ENCODE results near the gene SHLD1.

SHLD1 gene

DNA sequence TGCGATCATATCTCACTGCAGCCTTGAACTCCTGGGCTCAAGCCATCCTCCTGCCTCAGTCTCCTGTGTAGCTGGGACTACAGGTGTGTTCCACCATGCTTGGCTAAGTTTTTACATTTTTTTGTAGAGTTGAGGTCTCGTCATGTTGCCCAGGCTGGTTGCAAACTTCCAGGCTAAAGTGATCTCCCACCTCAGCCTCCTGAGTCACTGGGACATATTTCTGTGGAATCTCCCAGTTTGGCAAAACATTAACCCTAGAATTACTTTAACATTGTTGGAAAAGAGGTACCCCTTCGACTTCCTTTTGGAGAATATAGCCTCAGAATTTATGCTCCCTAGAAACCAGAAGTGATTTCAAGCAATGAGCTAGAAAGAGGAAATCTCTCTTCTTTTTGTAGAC is 57.2 kb downstream of the SHLD1 start:
- Mint-ChIP-seq H3K27me3 (no peaks in the 10 kb centered on the region), H3K4me3 (no peak overlapping the region), H3K36me3 (ENCODE audit: low read depth) (peaks cover 2% of the 10 kb centered on the region), H3K9me3 (no peaks in the 10 kb centered on the region), H3K4me1 (peaks cover 3% of the 10 kb centered on the region), H3K27ac (no peak overlapping the region)
- no peak for DNase-seq
- ATAC-seq, result no peak

DNA sequence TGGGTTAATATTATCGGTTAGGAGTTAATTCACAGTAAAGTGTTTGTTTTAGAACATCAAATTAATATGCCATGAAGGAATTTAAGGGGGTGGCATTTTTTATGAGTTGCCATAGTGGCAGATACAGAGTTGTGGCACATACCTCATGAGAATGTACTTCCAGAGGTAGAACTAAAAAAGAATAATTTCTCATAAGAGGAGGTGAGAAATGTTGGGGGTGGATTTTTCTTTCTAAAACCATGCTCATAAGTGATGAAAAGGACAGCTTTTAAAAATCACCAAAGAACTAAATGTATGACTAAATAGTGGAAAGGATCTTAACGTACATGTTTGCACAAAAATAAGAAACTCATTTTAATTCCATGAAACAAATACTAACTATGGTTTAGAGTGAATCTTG is 58.7 kb downstream of the SHLD1 start:
- no peak for ATAC-seq
- no peaks in the 10 kb centered on the region for H3K27me3 Mint-ChIP-seq
- H3K4me3 Mint-ChIP-seq, result no peak overlapping the region
- no peaks in the 10 kb centered on the region for H3K36me3 Mint-ChIP-seq (ENCODE audit: low read depth)
- H3K27ac Mint-ChIP-seq, result no peak overlapping the region
- H3K4me1 Mint-ChIP-seq, result peaks cover under 1% of the 10 kb centered on the region
- no peak for DNase-seq
- H3K9me3 Mint-ChIP-seq, result no peaks in the 10 kb centered on the region

GRCh38 chr20:5809495-5809894 is 59.3 kb downstream of the SHLD1 start:
- H3K4me3 Mint-ChIP-seq, result no peak overlapping the region
- no peak for ATAC-seq
- H3K4me1 Mint-ChIP-seq, result no peaks in the 10 kb centered on the region
- H3K27ac Mint-ChIP-seq, result no peak overlapping the region
- DNase-seq, result no peak
- H3K9me3 Mint-ChIP-seq, result no peaks in the 10 kb centered on the region
- no peaks in the 10 kb centered on the region for H3K36me3 Mint-ChIP-seq (ENCODE audit: low read depth)
- H3K27me3 Mint-ChIP-seq, result no peaks in the 10 kb centered on the region

- no peak overlapping the region for H3K4me3 Mint-ChIP-seq
- H3K9me3 Mint-ChIP-seq, result no peaks in the 10 kb centered on the region
- no peak for ATAC-seq
Observed at GRCh38 chr20:5810800-5811422, 60.7 kb downstream of the SHLD1 start.

GRCh38 chr20:5811746-5812145 is 61.5 kb downstream of the SHLD1 start:
- Mint-ChIP-seq H3K36me3 (ENCODE audit: low read depth) (no peaks in the 10 kb centered on the region), H3K4me1 (no peaks in the 10 kb centered on the region), H3K27ac (no peak overlapping the region)

More at GRCh38 chr20:5810800-5811422, 60.7 kb downstream of the SHLD1 start:
- no peaks in the 10 kb centered on the region for H3K36me3 Mint-ChIP-seq (ENCODE audit: low read depth)
- H3K27me3 Mint-ChIP-seq, result no peaks in the 10 kb centered on the region
- no peak overlapping the region for H3K27ac Mint-ChIP-seq
- no peaks in the 10 kb centered on the region for H3K4me1 Mint-ChIP-seq
- DNase-seq, result no peak

GRCh38 chr20:5818346-5818681 is 68.1 kb downstream of the SHLD1 start:
- H3K27ac Mint-ChIP-seq, result no peak overlapping the region
- peaks cover 4% of the 10 kb centered on the region for H3K36me3 Mint-ChIP-seq (ENCODE audit: low read depth)
- no peak for ATAC-seq
- H3K4me3 Mint-ChIP-seq, result no peak overlapping the region
- peaks cover 7% of the 10 kb centered on the region for H3K4me1 Mint-ChIP-seq
- DNase-seq, result no peak
- H3K27me3 Mint-ChIP-seq, result no peaks in the 10 kb centered on the region
- H3K9me3 Mint-ChIP-seq, result no peaks in the 10 kb centered on the region

More at GRCh38 chr20:5811746-5812145, 61.5 kb downstream of the SHLD1 start:
- Mint-ChIP-seq H3K4me3 (no peak overlapping the region), H3K27me3 (no peaks in the 10 kb centered on the region), H3K9me3 (no peaks in the 10 kb centered on the region)
- no peak for ATAC-seq
- no peak for DNase-seq

DNA sequence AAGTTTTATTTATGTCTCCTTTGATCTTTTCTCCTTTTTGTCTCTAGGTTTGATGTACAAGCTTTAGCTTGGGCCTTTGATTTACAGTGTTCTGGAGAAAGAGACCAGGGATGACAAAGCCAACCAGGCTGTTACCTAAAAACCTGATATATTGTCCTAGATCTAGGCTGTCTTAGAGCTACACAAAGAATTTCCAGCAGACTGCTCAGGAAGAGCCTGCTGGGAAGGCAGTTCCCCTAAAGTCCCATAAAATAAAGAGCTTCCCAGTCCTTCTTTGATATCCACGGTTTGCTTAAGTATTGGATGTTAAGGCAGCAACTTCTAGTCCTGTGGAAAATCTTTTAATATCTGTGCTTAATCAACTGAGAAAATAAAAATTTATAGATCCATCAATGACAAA is 70.5 kb downstream of the SHLD1 start:
- peaks cover 4% of the 10 kb centered on the region for H3K36me3 Mint-ChIP-seq (ENCODE audit: low read depth)
- no peaks in the 10 kb centered on the region for H3K9me3 Mint-ChIP-seq
- ATAC-seq (no peak), DNase-seq (no peak)
- H3K27ac Mint-ChIP-seq, result no peak overlapping the region
- H3K4me3 Mint-ChIP-seq, result no peak overlapping the region
- H3K27me3 Mint-ChIP-seq, result no peaks in the 10 kb centered on the region
- H3K4me1 Mint-ChIP-seq, result peaks cover 14% of the 10 kb centered on the region

GRCh38 chr20:5821627-5822215 is 71.5 kb downstream of the SHLD1 start:
- Mint-ChIP-seq H3K27ac (no peak overlapping the region), H3K27me3 (no peaks in the 10 kb centered on the region), H3K4me1 (peaks cover 16% of the 10 kb centered on the region), H3K9me3 (no peaks in the 10 kb centered on the region), H3K4me3 (no peak overlapping the region), H3K36me3 (ENCODE audit: low read depth) (peaks cover 4% of the 10 kb centered on the region)
- ATAC-seq (no peak), DNase-seq (no peak)

DNA sequence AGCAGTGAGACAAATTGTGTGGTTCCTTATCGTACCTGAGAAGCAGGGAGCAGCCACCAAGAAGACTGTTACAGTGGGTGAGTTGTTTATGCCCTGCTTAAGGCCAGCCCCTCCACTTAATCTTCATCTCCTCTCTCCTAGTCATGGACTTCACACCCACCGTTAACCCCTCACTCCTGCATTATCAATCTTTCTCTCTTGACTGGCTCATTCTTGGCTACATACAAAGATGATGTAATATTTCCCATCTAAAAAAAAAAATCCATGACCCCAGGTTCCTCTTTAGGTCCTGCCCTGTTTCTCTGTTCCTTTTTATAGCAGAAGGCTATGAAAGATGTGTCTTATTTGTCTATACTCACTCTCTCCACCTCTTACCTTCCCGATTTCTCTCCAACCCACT is 72.4 kb downstream of the SHLD1 start:
- peaks cover 17% of the 10 kb centered on the region for H3K4me1 Mint-ChIP-seq
- no peaks in the 10 kb centered on the region for H3K27me3 Mint-ChIP-seq
- H3K4me3 Mint-ChIP-seq, result no peak overlapping the region
- DNase-seq (no peak), ATAC-seq (no peak)
- H3K9me3 Mint-ChIP-seq, result no peaks in the 10 kb centered on the region
- no peak overlapping the region for H3K27ac Mint-ChIP-seq
- H3K36me3 Mint-ChIP-seq (ENCODE audit: low read depth), result peaks cover 4% of the 10 kb centered on the region

DNA sequence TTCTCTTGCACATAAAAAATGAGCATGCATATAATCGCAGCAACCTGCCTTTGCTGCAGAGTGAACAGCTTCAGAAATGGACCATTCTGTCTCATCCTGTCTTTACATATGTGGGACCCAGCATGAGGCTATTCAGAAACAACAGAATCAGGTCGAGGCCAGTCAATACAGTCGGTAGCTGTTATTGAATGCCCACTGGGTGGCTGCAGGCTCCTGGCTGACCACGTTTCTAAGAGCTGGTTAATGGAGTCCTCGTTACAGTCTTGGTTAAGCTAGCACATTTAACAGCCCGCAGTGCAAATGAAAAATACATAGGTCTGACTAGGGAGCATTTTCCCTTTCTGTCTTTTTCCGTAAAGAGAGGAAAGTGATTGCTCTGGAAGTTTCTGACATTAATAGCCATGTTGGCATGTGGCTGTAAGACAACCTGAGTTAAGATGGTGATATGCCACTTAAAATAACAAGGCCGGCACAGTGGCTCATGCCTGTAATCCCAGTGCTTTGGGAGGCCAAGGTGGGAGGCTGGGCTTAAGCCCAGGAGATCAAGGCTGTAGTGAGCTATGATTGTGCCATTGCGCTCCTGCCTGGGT is 75.0 kb downstream of the SHLD1 start:
- Mint-ChIP-seq H3K27ac (no peak overlapping the region), H3K4me1 (peaks cover 18% of the 10 kb centered on the region), H3K4me3 (no peak overlapping the region)

DNA sequence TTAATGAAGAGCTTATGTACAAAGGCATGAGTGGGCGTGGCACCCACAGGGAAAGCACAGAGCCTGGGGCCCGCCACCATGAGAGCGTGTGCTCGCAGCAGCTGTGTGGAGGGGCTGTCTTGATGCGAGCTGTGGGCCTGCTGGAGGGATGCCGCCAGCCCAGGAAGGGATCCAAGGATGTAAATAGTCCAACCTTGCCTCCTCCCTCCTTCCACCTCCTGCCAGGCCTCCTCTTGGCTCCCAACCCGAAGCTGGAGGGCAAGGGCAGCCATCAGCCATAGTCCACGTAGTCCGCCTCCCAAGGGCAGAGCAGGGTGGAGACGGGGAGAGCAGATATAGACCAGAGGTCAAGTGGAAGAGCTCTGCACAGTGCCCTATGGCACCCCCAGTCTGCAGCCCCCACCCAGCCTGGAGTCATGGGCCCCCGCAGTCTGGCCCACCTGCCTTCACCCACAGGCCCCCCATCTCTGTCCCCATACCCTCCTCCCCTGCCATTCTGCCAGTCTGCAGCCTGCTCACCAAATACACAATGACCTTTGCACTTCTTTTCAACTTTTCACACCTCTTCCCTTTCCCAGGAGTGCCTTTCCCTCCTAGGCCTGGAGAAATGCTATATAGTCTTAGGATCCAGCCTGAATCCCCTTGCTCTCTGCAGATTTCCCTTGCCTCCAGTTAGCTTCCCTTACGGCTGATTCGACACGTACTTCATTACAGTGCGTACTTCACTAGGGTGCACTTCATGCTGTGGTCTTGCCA is 77.1 kb downstream of the SHLD1 start:
- Mint-ChIP-seq H3K36me3 (ENCODE audit: low read depth) (peaks cover 4% of the 10 kb centered on the region), H3K27ac (no peak overlapping the region), H3K4me3 (no peak overlapping the region), H3K27me3 (no peaks in the 10 kb centered on the region), H3K4me1 (peaks cover 18% of the 10 kb centered on the region), H3K9me3 (no peaks in the 10 kb centered on the region)
- DNase-seq, result no peak
- ATAC-seq, result peak; percentile 10

More for the DNA sequence above, 75.0 kb downstream of the SHLD1 start:
- Mint-ChIP-seq H3K27me3 (no peaks in the 10 kb centered on the region), H3K36me3 (ENCODE audit: low read depth) (peaks cover 4% of the 10 kb centered on the region), H3K9me3 (no peaks in the 10 kb centered on the region)
- DNase-seq, result no peak
- ATAC-seq, result no peak

DNA sequence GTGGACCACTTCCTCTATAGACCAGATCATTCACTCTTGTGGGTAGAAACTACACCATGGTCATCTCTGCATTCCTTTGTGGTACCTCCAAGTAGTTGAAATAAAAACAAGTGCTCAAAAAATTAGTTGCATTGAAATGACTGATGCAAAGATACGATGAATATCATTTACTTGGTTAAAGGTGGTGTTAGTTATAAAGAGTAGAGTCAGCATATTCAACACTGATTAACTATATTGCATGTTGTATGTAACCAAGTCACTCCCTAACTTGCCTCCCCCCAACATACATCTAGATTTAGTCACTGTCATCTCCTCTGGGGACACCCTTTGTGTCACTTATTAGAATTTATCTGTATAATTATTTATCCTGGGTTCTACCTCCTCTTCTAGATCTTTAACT is 77.7 kb downstream of the SHLD1 start:
- DNase-seq (no peak), ATAC-seq (no peak)
- H3K27ac Mint-ChIP-seq, result no peak overlapping the region
- H3K4me1 Mint-ChIP-seq, result peaks cover 16% of the 10 kb centered on the region
- H3K36me3 Mint-ChIP-seq (ENCODE audit: low read depth), result peaks cover 4% of the 10 kb centered on the region
- no peak overlapping the region for H3K4me3 Mint-ChIP-seq
- no peaks in the 10 kb centered on the region for H3K27me3 Mint-ChIP-seq
- H3K9me3 Mint-ChIP-seq, result no peaks in the 10 kb centered on the region

GRCh38 chr20:5829241-5829809 is 79.1 kb downstream of the SHLD1 start:
- no peak for ATAC-seq

DNA sequence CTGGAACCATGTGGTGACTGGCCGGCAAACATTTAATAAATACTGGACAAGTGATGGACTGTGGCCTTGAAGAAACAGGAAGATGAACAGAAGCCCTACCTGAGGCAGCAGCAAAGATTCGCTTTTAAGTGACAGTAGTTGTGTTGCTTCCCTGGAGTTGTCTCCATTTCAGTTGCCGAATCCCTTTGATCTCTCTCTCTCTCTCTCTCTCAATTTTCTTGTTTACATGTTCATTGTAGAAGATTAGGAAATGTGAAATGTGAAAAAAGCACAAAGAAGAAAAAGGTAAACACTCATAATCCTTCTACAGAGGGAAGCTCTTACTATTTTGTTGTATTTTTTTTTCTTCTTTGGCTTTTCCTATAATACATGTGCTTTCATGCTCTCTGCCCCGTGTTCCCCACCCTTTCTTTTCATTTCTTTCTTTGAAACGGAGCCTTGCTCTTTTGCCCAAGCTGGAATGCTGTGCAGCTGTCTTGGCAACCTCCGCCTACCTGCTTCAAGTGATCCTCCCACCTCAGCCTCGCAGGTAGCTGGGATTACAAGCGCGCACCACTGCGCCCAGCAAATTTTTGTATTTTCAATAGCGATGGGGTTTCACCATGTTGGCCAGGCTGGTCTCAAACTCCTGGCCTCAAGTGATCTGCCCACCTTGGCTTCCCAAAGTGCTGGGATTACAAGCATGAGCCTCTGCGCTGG is 81.5 kb downstream of the SHLD1 start:
- peaks cover 13% of the 10 kb centered on the region for H3K36me3 Mint-ChIP-seq (ENCODE audit: low read depth)
- ATAC-seq (no peak), DNase-seq (no peak)
- no peak overlapping the region for H3K27ac Mint-ChIP-seq
- no peaks in the 10 kb centered on the region for H3K9me3 Mint-ChIP-seq
- peaks cover 27% of the 10 kb centered on the region for H3K4me1 Mint-ChIP-seq
- no peak overlapping the region for H3K4me3 Mint-ChIP-seq
- no peaks in the 10 kb centered on the region for H3K27me3 Mint-ChIP-seq

More at GRCh38 chr20:5829241-5829809, 79.1 kb downstream of the SHLD1 start:
- H3K27me3 Mint-ChIP-seq, result no peaks in the 10 kb centered on the region
- H3K27ac Mint-ChIP-seq, result no peak overlapping the region
- H3K9me3 Mint-ChIP-seq, result no peaks in the 10 kb centered on the region
- no peak overlapping the region for H3K4me3 Mint-ChIP-seq
- H3K4me1 Mint-ChIP-seq, result peaks cover 9% of the 10 kb centered on the region
- peaks cover 9% of the 10 kb centered on the region for H3K36me3 Mint-ChIP-seq (ENCODE audit: low read depth)
- no peak for DNase-seq

Measured in activated naive CD8-positive, alpha-beta T cell treated with anti-CD3 and anti-CD28 coated beads, Interleukin-2, amount 50 U/mL, for 24 hours (primary cell).